GM18511 (cell line): ENCODE data around the gene GRAMD1A.
A peak's percentile ranks its signal among the peaks of the same experiment; 100 is the strongest.
"Not testable (repeated sequence)": the region's sequence is repeated elsewhere in the genome, so short reads cannot be mapped to it uniquely, and the experiment has no call there.

Source experiments
- ATAC-seq: cut with Tn5 transposase; IDR thresholded peaks from one replicate; pipeline ENCODE4 v1.9.1; 2021; ENCODE audit warnings: mild to moderate bottlenecking, moderate library complexity; ENCODE audit not compliant: unreplicated experiment

The GRAMD1A gene

DNA sequence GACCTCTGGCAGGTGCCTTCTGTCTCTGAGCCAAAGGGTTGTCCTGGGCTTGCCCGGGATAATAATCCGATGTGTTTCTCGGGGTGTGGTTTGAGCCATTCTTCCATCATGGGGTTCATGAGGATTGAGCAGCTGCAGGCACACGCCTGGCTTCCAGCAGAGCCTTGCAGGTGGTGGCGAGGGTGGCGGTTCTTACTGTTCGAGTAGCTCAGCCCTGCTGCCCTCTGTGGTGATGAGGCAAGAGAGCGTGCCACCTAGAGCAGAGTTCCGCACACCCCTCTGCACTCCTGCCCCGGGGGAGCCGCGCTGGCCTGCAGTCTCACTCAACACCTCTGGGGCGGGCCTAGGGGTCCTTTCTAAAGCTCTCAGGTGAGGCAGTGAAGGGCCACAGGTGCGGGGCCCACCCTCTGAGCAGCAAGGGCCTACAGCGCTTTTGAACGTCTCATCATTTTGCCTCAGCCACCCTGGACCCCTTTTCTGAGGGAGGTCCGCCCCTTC is 33.9 kb downstream of the GRAMD1A start:
- no peak for ATAC-seq

DNA sequence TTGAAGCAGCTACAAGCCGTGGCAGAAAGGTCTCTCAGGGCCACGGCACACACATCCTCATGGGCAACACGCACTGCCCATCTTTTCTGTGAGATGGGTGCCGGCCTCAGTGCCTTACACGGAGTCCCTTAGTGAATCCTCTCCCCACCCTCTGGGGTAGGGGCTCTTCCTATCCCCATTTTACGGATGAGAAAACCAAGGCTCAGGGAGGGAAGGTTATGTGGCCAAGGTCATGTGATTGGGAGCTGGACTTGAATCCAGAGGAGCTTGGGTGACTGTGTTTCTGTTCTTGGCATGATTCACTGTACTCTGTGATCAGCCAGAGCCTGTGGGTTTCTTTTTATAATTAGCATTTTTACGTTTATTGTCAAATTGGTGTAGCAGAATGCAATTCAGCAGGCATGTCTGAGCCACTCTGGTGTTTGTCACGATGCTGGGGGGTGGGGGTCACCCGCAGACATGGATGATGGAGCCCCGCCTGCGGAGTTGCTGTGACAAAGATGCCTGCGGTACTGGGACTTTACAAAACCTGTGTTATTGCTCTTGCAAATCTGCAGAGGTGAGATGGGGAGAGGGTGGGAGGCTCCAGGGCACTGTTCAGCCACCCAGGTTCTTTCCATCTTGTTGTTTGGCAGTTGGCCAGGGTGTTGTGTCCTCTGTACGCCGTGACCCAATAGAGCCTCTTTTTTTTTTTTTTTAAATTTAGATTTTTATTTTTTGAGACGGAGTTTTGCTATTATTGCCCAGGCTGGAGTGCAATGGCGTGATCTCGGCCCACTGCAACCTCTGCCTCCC is 34.7 kb downstream of the GRAMD1A start:
- ATAC-seq: no peak

DNA sequence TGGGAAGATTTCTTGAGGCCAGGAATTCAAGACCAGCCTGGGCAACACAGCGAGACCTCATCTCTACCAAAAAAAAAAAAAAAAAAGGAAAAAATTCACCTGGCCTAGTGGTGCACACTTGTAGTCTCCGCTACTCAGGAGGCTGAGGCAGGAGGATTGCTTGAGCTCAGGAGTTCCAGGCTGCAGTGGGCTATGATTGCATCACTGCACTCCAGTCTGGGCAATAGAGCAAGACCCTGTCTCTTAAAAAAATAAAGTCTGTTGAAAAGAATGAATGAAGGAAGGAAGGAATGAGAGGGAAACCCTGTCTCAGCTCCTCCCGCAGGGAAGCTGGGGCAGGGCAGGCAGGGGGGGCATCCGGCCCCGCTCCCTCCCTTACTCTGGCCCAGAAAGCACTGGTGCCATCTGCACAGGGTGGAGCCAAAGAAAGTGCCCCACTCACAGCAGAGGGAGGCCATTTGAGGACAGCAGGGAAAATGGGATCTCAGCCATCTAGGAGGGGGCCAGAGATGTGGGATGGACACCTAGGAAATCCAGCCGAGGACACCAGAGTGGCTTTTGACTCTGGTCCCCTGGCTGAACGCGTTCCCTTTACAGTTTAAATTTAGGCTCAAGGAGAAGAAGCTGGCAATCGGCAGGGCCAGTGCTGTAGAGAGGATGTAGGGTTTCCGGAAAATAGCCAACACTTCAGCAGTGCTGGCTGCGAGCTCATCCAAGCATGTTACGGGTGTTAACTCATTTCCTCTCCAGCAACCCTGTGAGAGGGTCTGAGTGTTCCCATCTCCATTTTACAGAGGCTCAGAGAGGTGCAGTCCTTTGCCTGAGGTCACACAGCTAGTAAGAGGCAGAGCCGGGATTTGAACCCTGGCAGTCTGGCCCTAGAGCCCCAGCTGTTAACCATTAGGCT is 37.8 kb downstream of the GRAMD1A start:
- ATAC-seq: peak; percentile 77

DNA sequence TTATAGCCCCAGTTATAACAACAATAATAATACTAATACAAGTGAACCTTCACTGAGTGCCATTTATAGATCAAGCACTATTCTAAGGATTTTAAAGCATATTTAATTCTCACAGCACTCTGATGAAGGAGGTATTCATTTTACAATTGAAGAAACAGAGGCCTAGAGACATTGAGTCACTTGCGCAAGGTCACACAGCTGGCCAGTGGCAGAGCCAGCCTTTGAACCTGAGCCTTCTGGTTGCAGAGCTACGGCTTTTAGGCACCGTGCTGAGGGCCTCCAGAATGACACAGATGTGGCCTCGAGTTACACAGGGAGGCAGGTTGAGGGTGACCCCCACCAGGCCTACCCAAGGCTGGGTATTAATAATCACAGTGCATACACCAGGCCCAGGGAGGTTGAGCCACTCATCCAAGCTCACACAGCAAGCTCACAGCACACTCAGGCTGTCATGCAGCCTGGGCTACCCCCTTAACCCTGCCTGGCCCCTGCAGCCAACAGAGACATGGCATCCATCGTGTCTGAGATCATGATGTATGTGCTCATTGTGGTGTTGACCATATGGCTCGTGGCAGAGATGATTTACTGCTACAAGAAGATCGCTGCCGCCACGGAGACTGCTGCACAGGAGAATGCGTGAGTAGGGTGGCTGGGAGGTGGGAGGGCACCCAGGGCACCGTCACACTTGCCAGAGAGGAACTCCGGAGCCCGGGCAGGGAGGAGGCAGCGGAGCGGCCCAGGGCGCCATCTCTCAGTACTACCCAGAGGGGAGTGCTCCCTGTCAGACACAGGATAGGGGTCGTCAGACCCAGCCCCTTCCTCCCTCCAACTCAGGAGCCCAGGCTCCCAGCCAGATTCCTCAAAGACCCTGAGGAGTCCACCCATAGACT is 38.7 kb downstream of the GRAMD1A start:
- no peak for ATAC-seq

DNA sequence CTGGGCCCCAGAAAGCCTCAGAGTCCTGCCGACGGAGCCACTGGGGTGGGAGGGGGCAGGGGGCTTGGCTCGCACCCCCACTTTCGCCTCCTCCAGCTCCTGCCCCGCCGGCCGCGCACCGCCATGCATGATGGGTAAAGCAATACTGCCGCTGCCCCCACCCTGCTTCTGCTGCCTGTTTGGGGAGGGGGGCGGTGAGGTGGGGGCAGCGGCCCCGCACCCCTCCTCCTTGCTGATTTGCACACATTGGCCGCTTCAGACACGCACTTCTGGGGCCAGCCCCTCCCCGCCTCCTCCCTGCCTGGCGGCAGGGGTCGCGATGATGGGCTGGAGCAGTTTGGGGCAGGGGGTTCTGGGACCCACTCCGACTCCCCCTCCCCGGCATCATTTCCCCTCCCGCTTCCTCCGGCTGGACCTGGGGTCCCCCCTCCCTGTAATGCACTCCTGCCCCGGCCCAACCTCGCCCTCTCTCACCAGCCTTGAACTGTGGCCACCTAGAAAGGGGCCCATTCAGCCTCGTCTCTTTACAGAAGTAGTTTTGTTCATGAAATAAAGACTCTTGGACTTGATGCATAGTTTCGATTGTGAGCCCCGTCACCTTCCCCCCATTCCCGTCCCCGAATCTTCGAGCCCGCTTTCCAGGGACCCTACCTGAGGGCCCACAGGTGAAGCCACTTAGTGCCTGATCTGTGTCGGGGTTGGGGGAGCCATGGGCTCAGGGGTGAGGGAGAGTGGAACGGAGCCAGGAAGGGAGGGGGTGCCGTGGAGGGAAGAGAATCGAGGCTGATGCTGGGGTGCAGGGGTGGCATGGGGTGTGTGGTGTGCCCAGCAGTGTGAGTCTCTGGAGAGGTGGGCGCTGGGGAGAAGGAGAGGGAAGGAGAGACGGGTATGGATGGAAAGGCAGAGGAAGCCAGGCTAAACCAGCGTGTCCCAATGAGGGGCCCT is 40.0 kb downstream of the GRAMD1A start:
- no peak for ATAC-seq

DNA sequence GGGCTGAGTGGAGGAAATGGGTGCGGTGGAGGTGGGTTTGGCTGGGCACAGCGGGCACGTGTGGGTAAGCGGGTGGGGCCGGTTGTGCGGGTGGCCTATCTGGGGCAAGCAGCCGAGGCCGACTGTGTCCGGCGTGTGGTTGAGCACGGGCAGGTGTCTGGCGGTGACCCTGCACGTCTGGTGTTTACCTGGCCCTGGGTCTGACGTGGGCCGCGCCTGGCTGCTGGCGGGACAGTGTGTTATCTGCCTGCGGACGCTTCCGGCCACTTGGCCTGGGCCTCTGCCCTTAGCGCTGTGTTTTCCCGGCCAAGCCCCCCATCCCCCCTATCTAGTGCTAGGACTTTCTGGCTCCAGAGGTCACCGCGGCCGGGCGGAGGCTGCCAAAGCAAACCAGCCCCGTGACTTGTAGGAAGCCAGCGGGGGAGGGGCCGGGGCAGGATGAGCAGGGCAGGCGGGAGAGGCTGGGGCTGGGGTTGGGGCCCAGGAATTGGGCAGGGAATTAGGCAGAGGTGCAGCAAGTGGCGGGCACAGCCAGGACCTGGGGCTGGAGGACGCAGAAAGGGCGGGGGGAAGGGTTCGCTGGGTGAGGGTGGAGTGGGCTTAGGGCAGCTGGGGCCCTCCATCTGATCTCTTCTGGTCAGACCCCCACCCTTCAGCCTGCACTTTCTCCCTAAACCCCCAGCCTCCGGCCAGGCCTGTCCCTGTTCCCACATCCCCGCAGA is 40.9 kb downstream of the GRAMD1A start:
- no peak for ATAC-seq

DNA sequence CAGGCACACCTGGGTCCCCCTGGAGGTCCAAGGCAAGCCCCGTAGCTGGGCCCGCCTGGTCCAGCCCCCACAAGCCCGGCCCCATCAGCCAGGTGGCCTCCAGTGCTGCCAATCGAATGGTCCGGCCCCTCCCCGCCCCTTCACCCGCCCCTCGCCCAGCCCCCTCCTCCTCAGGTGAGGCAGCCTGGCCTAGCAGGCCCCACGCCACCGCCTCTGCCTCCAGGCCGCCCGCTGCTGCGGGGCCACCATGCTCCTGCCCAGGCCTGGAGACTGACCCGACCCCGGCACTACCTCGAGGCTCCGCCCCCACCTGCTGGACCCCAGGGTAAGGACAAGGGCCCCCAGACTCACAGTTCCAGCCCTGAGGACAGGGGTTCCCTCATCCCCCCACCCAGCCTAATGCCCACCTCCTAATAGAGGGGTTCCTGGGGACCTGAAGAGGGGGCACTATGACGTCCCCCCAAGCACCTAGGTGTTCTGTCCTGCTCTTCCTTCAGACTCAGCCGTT is 41.5 kb downstream of the GRAMD1A start, which contains the start of gene HPN:
TSS of gene HPN (plus strand) at position 174 of the 508 bp plus-strand sequence. CDS start 786 bp downstream, outside the sequence.
- no peak for ATAC-seq

DNA sequence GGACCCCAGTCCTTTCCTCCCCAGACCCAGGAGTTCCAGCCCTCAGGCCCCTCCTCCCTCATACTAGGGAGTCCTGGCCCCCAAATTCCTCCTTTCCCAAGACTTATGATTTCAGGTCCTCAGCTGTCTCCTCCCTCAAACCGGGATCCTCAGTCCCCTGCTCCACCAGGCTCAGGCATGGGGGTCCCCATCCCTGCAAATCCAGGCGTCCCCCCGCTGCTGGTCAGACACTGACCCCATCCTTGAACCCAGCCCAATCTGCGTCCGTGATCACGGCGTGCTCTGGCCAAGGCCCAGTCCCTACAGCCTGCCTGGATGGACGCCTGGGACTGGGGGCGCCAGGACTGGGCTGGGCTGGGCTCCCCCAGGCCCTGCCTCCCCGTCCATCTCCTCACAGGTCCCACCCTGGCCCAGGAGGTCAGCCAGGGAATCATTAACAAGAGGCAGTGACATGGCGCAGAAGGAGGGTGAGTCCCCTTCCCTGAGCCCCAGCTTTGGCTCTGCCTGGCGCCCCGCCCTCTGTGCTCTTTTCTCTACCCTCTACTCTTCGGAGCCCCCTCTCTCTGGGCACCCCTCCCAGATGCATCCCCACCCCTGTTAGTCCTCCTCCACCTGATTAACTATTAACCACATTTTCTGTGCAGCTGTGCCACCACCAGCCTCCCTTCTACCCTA is 42.1 kb downstream of the GRAMD1A start:
- ATAC-seq: no peak

DNA sequence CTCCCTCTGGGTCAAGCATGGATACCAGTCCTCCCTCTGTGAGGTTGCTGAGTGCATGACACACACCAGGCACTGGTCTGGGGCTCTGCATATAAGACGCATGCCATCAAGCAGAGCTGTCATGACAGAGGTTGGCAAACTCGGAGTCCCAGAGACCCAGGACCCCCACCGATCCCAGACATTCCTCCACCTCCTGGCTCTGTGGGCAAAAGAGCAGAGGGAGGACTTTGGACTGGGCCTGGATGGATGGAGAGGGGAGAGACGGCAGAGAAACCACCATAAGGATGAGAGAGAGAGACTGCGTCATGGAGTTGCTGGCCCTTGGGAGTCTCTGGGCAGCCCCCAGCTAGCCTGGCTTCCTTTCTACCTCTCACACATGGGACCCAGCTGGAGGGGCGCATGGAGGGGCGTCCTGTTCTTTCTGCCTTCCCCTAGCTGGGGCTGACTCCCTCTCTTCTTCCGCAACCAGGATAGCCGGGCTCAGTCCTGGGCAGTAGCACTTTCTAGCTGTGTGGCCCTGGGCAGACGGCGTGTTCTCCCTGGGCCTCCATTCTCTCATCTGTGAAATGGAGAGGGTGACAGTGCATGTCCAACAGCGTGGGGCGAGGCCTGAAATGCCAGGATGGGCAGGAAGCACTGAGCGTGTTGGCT is 43.0 kb downstream of the GRAMD1A start:
- ATAC-seq: no peak

DNA sequence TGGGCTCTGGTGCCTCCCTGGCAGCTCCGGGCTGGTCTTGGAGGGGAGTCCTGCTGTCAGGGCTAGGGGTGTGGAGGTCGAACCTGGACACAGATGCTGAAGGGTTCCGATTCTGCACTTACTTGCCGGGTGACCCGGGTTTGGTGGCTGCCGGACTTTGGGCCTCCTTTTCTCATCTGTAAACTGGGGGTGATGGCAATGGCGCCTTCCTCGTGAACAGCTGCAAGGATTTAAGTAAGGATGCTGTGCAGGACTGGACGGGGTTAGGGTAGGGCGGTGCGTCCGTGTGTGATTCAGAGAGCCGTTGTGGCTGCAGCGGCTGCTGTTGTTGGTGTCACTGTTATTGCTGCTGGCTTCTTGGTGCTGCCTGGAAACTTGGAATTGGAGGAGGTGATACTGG is 43.8 kb downstream of the GRAMD1A start:
- ATAC-seq: no peak

DNA sequence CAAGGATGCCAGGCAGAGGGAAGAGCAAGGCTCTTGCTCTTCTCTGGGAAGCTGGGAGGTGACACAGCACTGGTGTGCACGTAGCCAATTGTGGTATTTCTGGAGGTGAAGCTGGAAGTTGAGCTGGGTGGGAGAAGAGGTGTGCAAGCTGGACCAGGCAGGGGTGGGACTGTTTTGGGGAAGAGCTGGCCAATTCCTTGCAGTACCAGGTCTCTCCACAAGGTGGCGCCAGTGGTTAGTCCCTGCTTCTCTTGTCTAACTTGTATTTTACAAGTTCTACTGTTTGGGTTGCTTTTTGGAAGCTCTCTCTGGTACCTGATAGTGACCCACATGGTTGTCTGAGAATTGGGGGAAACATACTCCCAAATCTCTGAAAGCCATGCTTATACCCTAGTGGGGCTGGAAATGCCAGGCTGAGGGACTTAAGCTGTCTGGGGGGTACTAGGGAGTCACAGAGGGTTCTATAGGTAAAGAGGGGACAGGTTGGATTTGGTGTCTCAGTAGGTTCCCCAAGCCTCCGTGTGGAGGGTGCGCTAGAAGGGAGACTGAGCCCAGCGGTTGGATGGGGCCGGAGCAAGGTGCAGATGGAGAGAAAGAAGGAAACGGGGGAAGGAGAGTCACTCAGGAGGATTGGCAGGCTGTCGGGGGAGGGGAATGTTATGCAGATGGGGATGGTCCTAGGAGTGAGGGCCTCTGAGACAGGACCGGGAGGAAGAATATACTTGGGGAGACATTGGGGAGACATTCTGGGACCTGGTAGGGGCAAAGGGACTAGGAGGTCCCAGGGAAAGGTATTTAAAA is 44.4 kb downstream of the GRAMD1A start:
- no peak for ATAC-seq

DNA sequence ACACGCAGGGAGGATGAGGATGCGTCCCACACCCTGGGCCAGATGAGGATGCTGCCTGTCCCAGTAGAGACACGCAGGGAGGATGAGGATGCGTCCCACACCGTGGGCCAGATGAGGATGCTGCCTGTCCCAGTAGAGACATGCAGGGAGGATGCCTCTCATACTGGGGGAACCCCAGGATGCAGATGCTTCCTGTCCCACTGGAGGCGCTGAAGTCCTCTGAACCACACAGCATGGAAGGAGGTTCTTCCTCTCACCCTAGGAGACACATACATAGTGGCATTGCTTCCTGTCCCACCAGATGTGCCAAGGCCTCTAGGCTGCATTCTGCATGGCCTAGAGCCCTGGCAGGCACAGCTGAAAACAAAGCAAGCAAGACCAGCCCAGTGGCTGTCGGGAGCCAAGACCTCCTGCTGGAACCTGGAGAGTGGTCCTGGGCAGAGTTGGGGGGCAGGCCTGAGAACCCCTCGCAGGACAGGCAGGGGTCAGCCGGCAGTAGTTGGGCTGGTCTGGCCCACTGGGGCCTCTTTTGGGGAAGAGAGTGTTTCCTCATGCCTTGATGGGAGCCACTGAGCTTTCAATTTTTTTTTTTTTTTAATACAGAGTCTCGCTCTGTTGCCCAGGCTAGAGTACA is 45.7 kb downstream of the GRAMD1A start:
- peak; percentile 60 for ATAC-seq

DNA sequence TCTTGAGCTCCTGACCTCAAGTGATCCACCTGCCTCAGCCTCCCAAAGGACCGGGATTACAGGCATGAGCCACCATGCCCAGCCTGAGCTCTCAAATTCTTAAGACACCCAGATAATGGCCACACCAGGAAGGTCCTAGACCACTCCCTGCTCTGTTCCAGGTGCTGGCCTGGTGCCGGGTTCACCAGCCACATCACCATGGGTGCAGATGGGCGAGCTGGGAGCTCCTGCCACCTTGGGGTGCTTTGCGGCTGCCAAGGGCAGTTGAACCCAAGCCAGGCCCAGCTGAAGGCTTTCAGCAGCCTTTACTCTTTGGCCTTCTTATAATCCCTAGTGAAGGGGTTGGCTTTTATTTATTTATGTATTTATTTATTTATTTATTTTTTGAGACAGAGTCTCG is 46.3 kb downstream of the GRAMD1A start:
- no peak for ATAC-seq

DNA sequence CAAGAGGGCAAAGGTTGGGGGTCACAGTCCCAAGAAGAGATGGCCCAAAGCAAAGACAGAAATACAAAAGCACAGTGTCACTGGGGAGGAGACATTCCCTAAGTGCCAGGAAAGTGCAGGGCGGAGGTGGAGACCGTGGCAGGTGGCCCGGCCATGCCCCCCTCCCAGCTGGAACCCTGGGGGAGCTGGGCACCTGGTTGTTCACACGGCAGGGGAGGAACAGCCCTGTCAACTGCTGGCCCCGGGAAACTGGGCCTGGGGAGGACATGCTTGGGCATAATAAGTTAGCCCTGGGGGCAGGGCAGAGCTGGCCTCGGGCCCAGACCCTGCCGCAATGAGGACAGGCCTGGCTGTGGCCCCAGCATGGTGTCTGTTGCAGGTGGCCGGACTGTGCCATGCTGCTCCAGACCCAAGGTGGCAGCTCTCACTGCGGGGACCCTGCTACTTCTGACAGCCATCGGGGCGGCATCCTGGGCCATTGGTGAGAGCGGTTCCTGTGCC is 48.8 kb downstream of the GRAMD1A start:
- no peak for ATAC-seq

DNA sequence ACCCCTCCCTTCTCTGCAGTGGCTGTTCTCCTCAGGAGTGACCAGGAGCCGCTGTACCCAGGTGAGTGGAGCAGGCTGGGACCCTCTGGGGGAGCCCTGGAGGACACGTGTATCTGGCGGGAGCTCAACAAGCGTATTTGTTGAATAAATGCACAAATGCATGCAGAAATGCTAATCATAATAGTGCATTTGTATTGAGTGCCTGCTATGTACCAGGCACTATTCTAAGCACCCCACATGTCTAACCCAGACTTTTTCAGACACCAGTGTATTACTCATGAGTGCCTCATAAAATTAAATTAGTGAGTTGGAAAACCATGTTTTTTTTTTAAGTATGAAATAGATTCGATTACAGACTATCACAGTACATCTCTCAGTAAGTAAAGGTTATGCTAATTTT is 49.3 kb downstream of the GRAMD1A start:
- no peak for ATAC-seq

DNA sequence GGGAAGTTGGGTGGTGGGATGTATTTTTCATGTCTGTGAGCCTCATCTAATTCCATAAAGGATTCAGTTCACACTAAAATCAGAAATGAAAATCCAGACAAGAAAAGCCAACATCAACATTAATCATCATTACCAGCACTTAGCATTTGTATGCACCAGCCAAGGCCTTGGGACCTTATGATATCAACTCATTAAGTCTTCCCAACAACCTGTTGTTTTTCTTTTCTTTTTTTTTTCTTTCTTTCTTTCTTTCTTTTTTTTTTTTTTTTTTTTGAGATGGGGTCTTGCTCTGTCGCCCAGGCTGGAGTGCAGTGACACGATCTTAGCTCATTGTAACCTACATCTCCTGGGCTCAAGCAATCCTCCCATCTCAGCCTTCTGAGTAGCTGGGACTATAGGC is 50.5 kb downstream of the GRAMD1A start:
- not testable (repeated sequence) for ATAC-seq
